CD4-positive, alpha-beta T cell treated with Interleukin-21 for 1 hour (primary cell): Measurements from ENCODE around the gene ACBD3.
"Not testable (repeated sequence)": the region's sequence is repeated elsewhere in the genome, so short reads cannot be mapped to it uniquely, and the experiment has no call there.

Experiments used
- DNase-seq: peaks from one replicate; pipeline ENCODE4 v3.0.0-alpha.2; 2020

ACBD3 gene

DNA sequence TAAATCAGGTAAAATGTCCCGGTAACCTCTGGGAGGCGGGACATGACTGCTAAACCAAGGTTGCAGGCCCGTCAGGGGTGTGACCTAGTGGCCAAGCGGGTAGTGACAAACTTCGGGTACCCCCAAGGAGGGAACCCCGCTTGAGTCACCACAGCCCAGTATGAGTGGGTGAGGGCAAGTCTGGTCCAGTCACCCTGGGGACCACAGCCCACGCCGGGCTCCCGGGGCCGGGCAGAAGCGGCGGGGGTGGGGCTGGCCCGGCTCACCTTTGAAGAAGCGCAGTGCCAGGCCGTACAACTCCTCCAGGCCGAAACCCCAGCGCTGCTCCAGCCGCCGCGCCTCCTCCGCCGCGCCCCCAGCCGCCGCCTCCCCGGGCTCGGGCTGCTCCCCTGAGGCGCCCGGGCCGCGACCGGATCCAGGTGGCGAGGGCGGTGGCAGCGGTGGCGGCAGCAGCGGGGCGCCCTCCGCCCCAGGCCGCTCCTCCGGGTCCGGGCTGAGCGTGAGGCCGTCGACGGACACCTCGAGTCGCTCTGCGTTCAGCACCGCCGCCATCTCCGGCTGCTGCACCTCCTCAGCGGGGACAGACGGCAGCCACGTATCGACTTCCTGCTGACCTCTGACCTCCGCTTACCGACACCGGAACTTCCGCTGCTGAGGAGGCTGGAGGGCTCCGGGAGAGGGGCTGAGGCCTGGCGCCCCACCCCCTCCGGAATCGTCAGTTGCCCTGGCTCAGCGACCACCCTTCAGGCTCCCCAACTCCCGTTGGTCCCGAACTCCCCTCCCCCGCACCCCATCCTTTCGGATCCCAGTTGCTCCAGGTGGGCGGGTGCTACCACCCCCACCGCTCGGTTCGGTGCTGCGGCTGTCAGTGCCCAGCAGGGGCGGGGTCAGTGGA lies at the start of gene ACBD3:
TSS of gene ACBD3 (minus strand) at position 618 of the 895 bp plus-strand sequence. CDS start at position 552, 66 bp downstream.
- peak; percentile 86 for DNase-seq

DNA sequence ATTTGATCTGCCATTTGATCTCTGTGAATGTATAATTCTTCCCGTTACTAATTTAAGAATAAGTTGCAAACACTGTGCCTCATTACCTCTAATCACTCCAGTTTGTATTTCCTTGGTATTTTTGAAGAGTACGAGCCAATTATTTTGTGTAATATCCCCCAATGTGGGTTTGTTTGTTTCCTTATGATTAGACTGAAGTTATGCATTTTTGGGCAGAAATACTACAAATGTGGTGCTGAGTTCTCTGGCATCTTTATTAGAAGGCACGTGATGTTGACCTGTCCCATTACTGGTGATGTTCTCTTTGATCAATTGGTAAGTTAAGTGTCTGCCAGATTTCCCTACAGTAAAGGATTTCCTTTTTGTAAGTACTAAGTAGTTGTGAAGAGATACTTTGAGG lies 47.3 kb upstream of the ACBD3 start:
- no peak for DNase-seq

DNA sequence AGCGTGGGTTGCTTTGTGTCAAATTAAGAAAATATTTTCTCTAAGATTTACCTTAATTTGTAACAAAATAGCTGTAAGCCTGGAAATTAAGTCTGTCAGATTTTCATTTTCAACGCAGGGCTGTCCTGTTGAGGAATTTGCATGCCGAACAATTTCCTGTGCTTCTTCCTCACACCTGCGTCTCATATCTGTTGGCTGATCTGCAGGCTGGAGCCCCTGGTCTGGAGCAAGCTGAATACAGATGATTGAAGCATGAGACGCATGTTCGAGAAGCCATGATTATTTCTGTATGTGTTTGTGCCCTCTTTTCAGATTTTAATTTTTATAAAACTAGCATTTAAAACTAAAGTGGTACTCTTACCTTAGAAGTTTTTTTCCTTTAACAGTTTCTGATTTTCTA lies 46.8 kb upstream of the ACBD3 start:
- no peak for DNase-seq

DNA sequence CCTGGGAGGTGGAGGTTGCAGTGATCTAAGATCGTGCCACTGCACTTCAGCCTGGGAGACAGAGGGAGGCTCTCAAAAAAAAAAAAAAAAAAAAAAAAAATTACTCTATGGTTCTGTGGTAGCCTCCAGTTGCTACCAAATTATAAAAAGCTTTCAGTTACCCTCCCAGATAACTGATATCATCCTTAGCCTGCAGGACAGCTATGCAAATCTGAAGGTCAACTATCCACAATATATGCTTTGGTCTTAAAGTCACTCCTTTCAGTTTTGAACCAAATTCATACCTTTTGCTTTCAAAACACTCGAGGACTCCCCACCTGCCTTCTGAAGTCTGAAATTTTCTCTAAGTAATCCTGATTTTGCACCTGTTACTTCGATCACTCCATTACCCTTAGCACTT lies 40.1 kb upstream of the ACBD3 start:
- DNase-seq = no peak

DNA sequence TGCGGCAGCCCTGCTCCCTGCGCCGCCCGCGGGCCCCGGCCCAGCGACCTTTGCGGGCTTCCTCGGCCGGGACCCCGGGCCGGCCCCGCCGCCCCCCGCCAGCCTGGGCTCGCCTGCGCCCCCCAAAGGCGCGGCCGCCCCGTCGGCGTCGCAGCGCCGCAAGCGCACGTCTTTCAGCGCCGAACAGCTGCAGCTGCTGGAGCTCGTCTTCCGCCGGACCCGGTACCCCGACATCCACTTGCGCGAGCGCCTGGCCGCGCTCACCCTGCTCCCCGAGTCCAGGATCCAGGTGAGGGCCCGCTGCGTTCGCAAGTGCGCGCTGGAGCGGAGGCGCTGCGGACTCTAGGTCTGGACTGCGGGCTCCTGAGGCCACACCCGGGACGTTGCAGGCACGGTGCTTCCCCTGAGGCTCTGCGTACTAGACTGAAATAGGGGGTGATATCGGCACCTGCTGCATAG lies 37.3 kb upstream of the ACBD3 start:
- DNase-seq = peak; percentile 4

DNA sequence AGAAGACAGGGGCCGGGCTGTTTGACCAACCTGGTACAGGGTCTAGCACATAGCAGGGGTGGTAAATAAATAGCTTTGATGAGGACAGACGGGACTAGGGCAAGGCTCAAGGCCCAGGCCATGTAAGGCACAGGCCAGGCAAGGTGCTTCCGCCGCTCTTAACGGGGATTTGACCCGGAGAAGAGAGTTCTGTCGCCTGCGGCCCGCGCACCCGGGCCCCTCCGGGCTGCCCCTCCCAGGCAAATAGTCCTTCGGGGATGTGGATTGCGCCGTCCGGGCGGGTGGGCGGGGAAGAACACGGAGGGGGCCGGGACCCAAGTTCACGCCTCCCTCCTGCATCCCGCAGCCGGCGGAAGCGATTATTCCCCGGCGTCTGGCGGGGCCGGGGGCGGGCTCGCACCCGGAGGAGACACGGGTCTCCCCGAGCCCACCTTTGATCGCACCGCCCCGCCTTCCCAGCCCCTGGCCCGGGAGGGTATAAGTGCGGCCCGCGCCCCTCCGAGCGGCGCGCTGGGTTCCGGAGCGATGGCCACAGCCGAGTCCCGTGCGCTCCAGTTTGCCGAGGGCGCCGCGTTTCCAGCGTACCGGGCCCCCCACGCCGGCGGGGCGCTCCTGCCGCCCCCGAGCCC lies 36.7 kb upstream of the ACBD3 start, which contains the start of gene MIXL1:
TSS of gene MIXL1 (plus strand) at position 508 of the 629 bp plus-strand sequence. CDS start at position 526, 18 bp downstream.
- no peak for DNase-seq

DNA sequence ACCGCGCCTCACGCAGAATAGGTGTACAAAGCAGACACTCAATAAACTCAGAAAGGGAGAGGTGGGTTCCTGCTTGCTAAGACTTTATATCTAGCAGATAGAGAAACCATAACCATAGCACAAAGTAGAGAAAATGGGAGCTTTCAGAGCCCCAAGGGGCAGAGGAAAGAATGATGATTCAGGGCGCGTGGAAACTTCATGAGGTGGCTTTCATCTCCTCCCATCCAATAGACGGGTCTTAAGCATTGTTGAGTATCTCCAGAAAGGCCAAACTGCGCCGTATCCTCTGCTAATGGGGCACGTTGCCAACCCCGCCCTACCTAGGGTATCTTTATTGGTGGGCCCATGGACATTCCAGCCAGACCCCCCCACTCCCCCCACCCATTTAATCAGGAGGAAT lies 36.1 kb upstream of the ACBD3 start:
- no peak for DNase-seq

DNA sequence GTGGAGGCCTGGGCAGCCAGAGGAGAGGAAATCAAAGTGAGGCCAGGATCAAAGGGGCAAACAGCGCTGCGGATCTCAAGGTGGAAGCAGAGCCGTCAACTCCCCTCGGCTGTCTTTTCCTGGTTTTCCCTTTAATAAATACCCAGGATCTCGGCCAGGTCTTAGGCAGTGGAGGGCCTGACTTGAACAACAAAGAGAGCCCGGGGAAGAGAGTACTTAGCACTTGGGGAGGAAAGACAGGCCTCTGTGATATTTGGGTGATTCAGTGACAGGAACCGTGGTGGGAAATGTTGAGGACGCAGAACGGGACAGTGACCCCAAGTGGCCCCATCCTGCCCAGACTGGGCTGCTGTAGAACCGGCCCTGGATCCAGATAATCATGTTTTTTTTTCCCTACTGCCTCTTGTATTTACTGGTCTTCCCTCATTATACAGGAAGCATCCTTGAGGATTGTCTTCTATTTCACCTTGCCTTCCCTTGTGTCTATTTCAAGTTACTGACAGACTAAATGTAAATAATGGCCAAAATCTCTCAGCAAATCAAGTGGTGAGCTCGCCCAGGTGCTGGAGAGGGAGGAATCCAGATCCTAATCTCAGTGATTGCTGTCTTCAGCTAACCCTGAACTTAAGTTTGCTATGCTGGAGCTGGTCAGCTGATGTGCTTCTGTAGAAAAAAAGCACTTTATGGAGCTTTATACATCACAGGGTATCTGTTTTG lies 34.1 kb upstream of the ACBD3 start:
- no peak for DNase-seq

DNA sequence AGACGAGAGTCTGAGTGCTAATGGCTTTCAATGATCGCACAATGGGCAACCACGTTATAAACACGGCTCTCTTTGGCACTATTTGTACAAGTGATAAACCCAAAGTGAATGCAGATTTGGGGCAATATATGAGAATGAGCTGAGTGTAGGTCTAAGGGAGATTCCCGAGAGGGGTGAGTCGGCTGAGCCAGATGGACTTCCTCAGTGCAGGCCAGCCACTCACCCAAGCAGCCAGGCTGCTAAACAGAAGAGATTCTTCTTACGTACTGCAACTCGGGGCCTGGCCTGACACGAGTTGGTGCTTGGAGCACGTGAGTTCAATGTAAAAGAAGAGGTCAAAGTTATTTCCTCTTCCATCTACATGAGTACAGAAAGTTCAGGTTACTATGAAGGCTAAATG lies 30.7 kb upstream of the ACBD3 start:
- no peak for DNase-seq

DNA sequence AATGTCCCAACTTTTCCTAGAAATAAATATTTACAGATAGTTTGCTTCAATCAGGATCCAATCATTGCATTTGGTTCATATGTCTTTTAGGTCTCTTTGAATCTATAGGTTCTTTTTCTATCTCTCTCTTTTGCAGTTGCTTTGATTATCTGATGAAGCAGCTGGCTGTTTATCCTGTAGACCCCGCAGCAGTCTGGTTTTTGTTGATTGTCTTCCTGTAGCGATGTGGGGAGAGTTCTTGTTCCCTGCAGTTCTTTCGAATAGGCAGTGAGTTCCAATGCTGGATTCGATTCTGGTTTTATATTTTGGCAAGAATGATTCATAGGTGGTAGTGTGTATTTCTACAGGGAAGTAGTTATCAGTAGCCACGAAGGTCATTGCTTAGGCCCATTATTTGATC lies 29.5 kb upstream of the ACBD3 start:
- no peak for DNase-seq

DNA sequence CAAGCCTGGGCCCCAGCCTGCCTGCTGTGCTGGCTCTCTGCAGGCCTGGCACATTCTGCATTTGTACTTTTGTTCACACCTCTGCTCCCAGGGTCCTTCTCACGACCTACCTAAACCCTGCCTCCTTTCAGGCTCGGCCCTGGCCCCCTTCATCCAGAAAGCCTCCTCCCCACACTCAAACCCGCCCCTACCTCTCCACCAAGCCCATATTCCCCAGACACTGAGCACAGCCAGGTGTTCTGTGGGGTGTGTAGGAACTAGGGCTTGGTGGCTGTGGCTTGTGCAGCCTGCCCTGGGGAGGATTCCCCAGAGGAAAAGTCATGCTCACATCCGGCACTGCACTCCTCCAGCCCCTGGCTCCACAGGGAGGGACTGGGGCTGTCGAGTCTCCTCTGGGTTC lies 28.7 kb upstream of the ACBD3 start:
- DNase-seq = no peak

DNA sequence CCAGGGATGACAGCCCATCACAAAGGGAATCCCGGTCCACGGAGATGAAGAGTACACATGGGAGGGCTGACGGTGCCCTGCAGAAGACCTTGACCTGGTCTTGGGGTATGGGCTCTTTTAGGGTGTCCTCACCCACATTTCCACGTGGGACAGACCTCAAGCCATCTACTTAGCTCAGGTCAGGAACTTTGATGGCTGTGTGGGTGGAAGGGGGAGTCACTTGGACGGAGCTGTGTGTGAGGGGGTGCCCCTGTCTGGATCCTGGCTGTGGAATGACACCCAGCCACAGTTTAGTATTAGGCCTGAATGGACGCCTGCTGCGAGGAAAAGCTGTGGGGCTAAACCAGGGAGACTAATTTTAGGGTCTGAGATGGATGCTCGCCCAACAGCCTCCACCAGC lies 26.0 kb upstream of the ACBD3 start:
- no peak for DNase-seq

DNA sequence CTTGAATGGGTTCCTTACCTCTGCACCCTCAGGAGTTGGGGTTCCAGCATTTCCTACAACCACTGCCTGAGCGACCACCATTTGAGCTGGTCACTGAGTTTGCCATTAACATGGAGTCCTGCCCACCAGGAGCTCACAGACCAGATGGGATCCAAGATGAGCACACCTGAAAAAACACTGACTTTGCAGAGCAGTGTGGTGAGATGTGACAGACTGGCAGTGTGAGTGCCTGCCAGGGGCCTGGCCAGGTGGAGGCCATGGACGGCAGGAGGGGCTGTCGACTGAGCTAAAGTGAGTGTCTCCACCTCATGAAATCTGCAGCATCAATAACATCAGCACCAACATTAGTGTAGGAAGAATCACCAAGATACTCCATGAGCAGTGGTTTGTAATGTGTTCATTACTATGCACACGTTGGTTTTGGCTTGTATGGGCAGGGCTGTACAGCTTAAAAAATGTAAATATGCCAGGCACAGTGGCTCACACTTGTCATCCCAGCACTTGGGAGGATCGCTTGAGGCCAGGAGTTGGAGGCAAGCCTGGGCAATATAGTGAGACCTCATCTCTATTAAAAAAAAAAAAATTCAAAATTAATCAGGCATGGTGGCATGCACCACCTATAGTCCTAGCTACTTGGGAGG lies 24.8 kb upstream of the ACBD3 start:
- no peak for DNase-seq

DNA sequence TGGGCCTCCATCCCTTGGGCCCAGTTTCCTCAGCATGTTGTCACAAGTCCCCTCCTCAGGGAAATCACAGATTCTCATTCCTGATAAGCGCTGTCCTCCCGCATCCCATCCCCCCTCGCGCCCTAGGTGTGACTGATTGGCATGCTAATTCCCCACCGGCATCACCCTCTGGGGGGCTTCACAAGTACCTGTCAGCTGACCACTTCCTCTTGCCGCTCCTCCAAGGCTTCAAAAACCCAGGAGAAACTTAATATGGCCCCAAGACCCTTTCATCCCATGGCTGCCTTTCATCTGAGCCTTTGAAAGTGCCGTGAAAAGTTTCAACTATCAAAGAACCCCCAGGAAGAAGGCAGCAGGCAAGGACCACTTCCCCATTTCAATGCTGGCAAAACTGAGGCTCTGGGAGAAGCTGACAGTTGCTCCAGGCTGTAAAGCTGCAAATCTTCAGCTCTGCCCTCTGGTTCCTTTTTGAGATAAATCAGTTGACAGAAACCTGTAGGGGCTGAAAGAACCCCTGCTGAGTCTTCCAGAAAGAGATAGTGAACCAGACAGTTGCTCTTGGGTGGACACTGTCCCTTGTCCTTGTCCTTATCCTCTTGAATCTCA lies 24.1 kb upstream of the ACBD3 start:
- DNase-seq = no peak

DNA sequence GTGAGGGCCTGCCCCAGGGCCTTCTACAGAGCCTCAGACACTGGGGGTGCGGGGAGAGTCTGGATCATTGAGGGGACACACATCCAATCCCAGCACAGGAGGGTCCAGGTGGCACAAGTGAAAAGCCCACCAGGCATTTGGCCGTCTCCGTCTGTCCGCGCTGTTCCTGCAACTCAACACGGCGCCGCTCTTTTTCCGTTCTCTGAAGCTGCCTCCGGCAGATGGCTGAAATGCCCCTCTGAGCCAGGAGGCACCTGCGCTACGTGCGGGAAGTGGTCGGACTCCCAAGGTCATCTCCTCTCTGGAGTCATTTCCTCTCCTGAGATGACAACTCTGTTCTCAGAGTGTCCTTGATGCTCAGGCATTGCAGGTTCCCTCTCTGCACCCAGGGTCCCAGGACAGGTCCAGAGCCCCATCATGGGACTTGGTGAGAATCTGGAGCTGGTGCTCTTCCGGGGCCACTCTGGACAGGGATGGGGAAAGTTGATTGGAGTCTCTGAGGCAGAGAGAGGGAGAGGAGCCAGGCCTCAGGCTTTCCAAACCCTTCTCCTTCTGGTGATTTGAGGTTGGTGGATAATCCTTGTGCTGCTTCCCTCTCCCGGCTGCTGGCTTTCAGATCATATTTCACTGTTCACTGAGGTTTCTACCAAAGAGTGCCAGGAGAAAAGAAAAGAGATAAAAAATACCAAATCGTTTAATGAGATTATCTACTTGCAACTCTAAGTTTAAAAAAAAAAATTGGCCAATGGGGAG lies 22.9 kb upstream of the ACBD3 start:
- DNase-seq = no peak

DNA sequence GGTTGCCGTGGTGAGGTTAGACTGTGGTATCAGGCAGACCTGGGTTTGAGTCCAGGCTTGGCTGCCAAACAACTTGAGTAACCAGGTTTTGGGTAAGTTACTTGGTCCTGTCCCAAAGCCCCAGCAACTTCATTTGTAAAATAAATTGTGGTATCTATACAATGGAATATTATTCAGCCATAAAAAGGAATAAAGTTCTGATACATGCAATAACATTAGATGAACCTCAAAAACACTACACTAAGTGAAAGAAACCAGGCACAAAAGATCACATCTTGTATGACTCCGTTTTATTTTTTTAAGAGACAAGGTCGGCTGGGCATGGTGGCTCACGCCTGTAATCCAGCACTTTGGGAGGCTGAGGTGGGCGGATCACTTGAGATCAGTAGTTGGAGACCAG lies 20.5 kb upstream of the ACBD3 start:
- DNase-seq = no peak

DNA sequence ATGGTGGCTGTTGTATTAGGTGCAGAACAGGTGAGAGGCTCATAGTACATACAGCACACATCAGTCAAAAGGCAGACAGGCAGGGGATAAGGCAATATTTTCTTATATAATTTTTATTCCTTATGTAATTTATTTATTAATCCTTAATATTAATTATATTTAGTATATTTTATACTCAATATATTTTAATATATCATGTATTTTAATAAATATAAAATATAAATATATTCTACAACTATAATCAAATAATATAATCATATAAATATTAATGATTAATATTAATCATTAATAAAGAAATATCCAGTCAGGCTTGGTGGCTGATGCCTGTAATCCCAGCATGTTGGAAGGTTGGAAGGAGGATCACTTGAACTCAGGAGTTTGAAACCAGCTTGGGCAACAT lies 17.7 kb upstream of the ACBD3 start:
- DNase-seq = no peak

DNA sequence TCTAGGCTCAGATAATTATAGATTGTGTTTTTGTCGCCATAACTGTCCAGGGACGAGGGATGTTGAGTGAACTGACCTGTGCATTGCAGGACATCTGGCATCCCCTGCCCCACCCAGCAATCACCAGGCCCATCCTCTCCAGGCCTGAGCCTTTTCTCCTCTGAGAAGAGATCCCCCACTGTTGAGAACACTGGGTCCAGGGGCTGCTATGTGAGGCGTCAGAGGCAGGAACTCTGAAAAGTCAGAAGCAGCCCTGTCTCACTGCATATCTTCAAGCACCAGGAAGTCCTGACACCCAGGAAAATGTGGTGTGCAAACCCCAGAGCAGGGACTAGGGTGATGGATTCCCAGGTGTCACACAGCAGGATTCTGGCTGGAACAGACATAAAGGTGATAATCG lies 17.1 kb upstream of the ACBD3 start:
- DNase-seq = no peak

DNA sequence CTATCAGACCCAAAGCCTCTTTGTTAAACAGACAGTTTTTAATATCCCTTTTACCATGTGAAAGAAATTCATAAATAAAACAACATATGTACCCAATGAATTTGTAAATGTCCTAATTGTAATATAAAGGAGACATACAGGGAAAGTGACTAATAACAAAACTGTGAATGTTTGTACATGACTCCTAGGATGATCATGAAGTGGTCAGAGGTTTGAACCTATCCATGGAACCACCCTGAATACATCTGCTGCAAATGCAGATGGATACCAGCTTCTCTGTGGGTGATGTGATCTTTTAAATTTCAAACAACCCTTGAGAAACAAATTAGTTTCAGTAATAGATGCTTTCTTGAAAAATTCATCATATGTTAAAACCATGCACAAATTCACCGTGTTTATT lies 16.7 kb upstream of the ACBD3 start:
- DNase-seq = no peak

DNA sequence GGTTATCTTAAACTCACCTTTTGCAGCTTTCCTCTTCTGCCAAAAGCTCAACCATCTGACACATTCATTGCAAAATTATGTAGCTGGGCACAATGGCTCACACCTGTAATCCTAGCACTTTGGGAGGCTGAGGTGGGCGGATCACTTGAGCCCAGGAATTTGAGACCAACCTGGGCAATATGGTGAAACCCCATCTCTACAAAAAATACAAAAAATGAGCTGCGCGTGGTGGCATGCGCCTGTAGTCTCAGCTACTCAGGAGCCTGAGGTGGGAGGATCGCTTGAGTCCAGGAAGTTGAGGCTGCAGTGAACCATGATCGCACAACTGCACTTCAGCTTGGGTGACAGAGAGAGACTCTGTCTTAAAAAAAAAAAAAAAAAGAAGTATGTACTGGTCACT lies 16.1 kb upstream of the ACBD3 start:
- DNase-seq = not testable (repeated sequence)

DNA sequence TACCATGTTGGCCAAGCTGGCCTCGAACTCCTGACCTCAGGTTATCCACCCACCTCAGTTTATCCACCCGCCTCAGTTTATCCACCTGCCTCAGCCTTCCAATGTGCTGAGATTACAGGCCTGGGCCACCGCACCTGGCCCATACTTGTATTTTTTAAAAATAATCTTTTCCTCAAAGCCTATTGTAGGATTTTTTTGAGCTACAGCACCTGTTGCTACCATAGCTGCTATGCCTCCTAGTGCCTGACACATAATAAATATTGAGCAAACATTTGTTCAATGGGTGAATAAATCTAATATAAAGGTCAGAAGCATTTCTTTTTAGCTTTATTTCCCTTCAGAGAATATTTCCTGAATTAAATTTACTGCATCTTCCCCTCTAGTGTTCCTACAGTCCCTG lies 15.7 kb upstream of the ACBD3 start:
- no peak for DNase-seq

DNA sequence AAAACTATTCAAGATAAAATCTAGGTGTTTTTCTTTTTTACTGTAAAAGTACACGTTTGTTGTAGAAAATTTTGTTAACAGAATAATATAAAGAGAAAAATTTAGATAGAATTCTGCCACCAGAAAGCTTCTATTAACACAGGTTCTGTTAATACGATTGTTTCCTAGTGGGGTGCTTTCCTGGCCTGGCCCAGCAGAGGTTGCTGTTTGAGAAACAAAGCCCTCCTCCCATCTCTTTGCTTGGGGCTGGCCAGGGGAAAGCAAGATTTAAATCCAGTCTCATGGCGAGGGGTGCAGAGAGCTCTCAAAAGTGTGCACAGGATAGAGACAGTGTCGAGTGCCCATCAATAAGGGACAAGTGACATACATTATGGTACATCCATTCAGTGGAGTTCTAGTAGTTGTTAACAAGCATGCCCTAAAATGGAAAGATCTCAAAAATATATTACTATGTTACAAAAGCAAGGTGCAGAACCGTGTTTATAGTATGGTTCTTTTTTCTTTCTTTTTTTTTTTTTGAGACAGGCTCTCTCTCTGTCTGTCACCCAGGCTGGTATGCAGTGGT lies 14.6 kb upstream of the ACBD3 start:
- no peak for DNase-seq
